HG02981 (cell line): ENCODE data around the gene SKA1.
"Not testable (repeated sequence)": the region's sequence is repeated elsewhere in the genome, so short reads cannot be mapped to it uniquely, and the experiment has no call there.

ENCODE experiments used
- ATAC-seq: cut with Tn5 transposase; IDR thresholded peaks from one replicate; pipeline ENCODE4 v1.9.1; 2021; ENCODE audit warnings: mild to moderate bottlenecking, moderate library complexity; ENCODE audit not compliant: unreplicated experiment

Gene SKA1

GRCh38 chr18:50393802-50394201 is 19.0 kb downstream of the SKA1 start:
- no peak for ATAC-seq

- no peak for ATAC-seq
These were observed 20.2 kb downstream of the SKA1 start for GRCh38 chr18:50395093-50395492.

- no peak for ATAC-seq
These were observed 21.3 kb downstream of the SKA1 start for GRCh38 chr18:50396005-50396660.

- ATAC-seq: no peak
These were observed 22.2 kb downstream of the SKA1 start for GRCh38 chr18:50397023-50397422.

GRCh38 chr18:50398099-50398498 is 23.3 kb downstream of the SKA1 start:
- ATAC-seq: no peak

GRCh38 chr18:50398947-50399346 is 24.1 kb downstream of the SKA1 start:
- no peak for ATAC-seq

- ATAC-seq: no peak
These were observed 24.7 kb downstream of the SKA1 start for GRCh38 chr18:50399582-50399981.

- not testable (repeated sequence) for ATAC-seq
These were observed 25.6 kb downstream of the SKA1 start for GRCh38 chr18:50400438-50400837.

- no peak for ATAC-seq
These were observed 26.4 kb downstream of the SKA1 start for GRCh38 chr18:50401295-50401694.

GRCh38 chr18:50401888-50402287 is 27.0 kb downstream of the SKA1 start:
- ATAC-seq: no peak

- not testable (repeated sequence) for ATAC-seq
These were observed 30.1 kb downstream of the SKA1 start for GRCh38 chr18:50404752-50405581.

- no peak for ATAC-seq
These were observed 30.9 kb downstream of the SKA1 start for GRCh38 chr18:50405582-50406271.

GRCh38 chr18:50409236-50409635 is 34.4 kb downstream of the SKA1 start:
- no peak for ATAC-seq

- ATAC-seq: no peak
These were observed 35.2 kb downstream of the SKA1 start for GRCh38 chr18:50410008-50410407.

GRCh38 chr18:50410894-50411293 is 36.0 kb downstream of the SKA1 start:
- ATAC-seq: no peak

- ATAC-seq: not testable (repeated sequence)
These were observed 42.0 kb downstream of the SKA1 start for GRCh38 chr18:50416832-50417231.

GRCh38 chr18:50417705-50418104 is 42.9 kb downstream of the SKA1 start:
- ATAC-seq: not testable (repeated sequence)

- no peak for ATAC-seq
These were observed 43.8 kb downstream of the SKA1 start for GRCh38 chr18:50418650-50419049.

GRCh38 chr18:50422286-50422898 is 47.5 kb downstream of the SKA1 start:
- ATAC-seq: no peak

- no peak for ATAC-seq
These were observed 50.2 kb downstream of the SKA1 start for GRCh38 chr18:50424877-50425690.
